ENCODE results near the gene KCNH5.
A peak's percentile ranks its signal among the peaks of the same experiment; 100 is the strongest.

DNA sequence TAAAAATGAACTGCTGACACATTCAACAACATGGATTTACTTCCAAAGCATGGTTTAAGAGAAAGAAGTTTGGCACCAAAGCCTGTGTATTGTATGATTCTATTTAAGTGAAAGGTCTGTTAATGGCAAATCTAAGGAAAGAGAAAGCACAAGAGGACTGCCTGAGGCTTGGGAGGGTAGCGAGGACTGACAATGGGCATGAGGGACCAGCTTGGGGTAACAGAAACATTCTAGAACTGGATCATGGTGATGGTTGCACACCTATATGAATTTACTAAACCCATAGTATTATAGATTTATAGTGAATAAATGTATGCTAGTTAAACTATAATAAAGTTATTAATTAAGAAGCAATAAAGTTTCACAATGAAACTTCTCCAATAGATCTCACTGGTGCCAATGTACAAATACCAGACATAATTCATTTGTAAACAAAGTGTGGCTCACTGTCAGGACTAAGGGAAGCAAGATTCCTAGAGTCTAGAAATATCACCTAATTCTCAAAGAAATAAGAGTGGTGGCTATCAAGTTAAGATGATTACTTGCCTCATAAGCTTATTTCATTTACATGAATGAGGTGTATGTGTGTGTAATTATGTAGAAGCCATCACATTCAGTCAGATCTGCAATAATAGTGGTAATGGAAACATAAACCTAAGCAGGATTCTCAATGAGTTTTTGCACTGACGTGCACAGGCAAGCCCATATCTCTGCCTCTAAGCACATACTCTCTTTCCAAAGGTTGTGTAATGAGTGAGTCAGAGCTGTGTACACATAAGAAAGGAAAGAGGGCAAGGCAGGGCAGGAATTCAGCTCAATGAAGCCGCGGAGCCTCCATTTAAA lies 353.4 kb downstream of the KCNH5 start:
- TF ChIP-seq SMC3 (IDR thresholded peaks at IDR 0.05) (no peak), POLR2A (IDR thresholded peaks at IDR 0.05; ENCODE audit: low read length) (no peak), JUNB (IDR thresholded peaks at IDR 0.05) (peak; percentile 83)
- TF ChIP-seq, protein P1, sequence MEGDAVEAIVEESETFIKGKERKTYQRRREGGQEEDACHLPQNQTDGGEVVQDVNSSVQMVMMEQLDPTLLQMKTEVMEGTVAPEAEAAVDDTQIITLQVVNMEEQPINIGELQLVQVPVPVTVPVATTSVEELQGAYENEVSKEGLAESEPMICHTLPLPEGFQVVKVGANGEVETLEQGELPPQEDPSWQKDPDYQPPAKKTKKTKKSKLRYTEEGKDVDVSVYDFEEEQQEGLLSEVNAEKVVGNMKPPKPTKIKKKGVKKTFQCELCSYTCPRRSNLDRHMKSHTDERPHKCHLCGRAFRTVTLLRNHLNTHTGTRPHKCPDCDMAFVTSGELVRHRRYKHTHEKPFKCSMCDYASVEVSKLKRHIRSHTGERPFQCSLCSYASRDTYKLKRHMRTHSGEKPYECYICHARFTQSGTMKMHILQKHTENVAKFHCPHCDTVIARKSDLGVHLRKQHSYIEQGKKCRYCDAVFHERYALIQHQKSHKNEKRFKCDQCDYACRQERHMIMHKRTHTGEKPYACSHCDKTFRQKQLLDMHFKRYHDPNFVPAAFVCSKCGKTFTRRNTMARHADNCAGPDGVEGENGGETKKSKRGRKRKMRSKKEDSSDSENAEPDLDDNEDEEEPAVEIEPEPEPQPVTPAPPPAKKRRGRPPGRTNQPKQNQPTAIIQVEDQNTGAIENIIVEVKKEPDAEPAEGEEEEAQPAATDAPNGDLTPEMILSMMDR (IDR thresholded peaks at IDR 0.05): no peak
- TF ChIP-seq, protein P2, sequence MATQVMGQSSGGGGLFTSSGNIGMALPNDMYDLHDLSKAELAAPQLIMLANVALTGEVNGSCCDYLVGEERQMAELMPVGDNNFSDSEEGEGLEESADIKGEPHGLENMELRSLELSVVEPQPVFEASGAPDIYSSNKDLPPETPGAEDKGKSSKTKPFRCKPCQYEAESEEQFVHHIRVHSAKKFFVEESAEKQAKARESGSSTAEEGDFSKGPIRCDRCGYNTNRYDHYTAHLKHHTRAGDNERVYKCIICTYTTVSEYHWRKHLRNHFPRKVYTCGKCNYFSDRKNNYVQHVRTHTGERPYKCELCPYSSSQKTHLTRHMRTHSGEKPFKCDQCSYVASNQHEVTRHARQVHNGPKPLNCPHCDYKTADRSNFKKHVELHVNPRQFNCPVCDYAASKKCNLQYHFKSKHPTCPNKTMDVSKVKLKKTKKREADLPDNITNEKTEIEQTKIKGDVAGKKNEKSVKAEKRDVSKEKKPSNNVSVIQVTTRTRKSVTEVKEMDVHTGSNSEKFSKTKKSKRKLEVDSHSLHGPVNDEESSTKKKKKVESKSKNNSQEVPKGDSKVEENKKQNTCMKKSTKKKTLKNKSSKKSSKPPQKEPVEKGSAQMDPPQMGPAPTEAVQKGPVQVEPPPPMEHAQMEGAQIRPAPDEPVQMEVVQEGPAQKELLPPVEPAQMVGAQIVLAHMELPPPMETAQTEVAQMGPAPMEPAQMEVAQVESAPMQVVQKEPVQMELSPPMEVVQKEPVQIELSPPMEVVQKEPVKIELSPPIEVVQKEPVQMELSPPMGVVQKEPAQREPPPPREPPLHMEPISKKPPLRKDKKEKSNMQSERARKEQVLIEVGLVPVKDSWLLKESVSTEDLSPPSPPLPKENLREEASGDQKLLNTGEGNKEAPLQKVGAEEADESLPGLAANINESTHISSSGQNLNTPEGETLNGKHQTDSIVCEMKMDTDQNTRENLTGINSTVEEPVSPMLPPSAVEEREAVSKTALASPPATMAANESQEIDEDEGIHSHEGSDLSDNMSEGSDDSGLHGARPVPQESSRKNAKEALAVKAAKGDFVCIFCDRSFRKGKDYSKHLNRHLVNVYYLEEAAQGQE (IDR thresholded peaks at IDR 0.05): no peak

Data from A549 (cell line).